DND-41 (cell line): Measurements from ENCODE around the gene WNK2.

Experiments
- ATAC-seq: fragments of 200-7000 bp; cut with Tn5 transposase; 3 replicates; pipeline ENCODE4 v1.9.1; 2021; ENCODE audit warnings: low read depth; ENCODE audit not compliant: insufficient read depth
- DNase-seq: peaks from one replicate; pipeline ENCODE4 v3.0.0-alpha.2; 2020
- H2AFZ ChIP-seq: 2 replicates; pipeline ENCODE4 v1.6.0; 2012; ENCODE audit warnings: low read depth, low read length
- H3K27ac ChIP-seq: 2 replicates; pipeline ENCODE4 v1.5.1; 2012; ENCODE audit warnings: low read length, inconsistent platforms
- H3K27me3 ChIP-seq: fragments of 200-600 bp; sonication (generic); 2 replicates; pipeline ENCODE4 v1.6.0; 2012; ENCODE audit warnings: low read length, mild to moderate bottlenecking, inconsistent platforms; ENCODE audit not compliant: insufficient read depth, poor library complexity
- H3K36me3 ChIP-seq: 2 replicates; pipeline ENCODE4 v1.5.1; 2012; ENCODE audit warnings: low read length, inconsistent platforms; ENCODE audit not compliant: insufficient read depth
- H3K4me1 ChIP-seq: 2 replicates; pipeline ENCODE4 v1.5.1; 2012; ENCODE audit warnings: mild to moderate bottlenecking, low read length; ENCODE audit not compliant: insufficient read depth
- H3K4me2 ChIP-seq: 2 replicates; pipeline ENCODE4 v1.6.0; 2012; ENCODE audit warnings: mild to moderate bottlenecking, moderate library complexity, low read length, inconsistent platforms; ENCODE audit not compliant: insufficient read depth
- H3K4me3 ChIP-seq, 2 experiments: fragments of 200-600 bp in 1 of 2; shearing (Covaris generic) in 1 of 2; 2 replicates each; pipeline ENCODE4 v1.5.1; 2012 to 2016; ENCODE audit warnings: inconsistent platforms in 2 of 2, low read length in 2 of 2, mild to moderate bottlenecking in 2 of 2, low read depth in 1 of 2, moderate library complexity in 1 of 2
- H3K79me2 ChIP-seq: 2 replicates; pipeline ENCODE4 v1.6.0; 2012; ENCODE audit warnings: low read length, inconsistent platforms; ENCODE audit not compliant: insufficient read depth
- H3K9ac ChIP-seq: 2 replicates; pipeline ENCODE4 v1.6.0; 2012; ENCODE audit warnings: low read depth, mild to moderate bottlenecking, inconsistent platforms, low read length, moderate library complexity
- H3K9me3 ChIP-seq: 2 replicates; pipeline ENCODE4 v1.5.1; 2012; ENCODE audit warnings: low read length, moderate library complexity, mild to moderate bottlenecking, inconsistent platforms; ENCODE audit not compliant: insufficient read depth, severe bottlenecking
- H4K20me1 ChIP-seq: 2 replicates; pipeline ENCODE4 v1.6.0; 2012; ENCODE audit warnings: low read length; ENCODE audit not compliant: insufficient read depth
- CTCF ChIP-seq: IDR thresholded peaks from 2 replicates; pipeline ENCODE4 v1.5.1; 2012; ENCODE audit warnings: borderline replicate concordance, low read length, moderate library complexity, mild to moderate bottlenecking; ENCODE audit not compliant: poor library complexity, severe bottlenecking; ENCODE audit errors: extremely low read depth
- EZH2 ChIP-seq: IDR thresholded peaks from 3 replicates; pipeline ENCODE4 v1.6.1; 2012; ENCODE audit warnings: borderline replicate concordance, low read depth, mild to moderate bottlenecking, moderate library complexity, low read length, inconsistent platforms; ENCODE audit not compliant: severe bottlenecking

Gene WNK2

DNA sequence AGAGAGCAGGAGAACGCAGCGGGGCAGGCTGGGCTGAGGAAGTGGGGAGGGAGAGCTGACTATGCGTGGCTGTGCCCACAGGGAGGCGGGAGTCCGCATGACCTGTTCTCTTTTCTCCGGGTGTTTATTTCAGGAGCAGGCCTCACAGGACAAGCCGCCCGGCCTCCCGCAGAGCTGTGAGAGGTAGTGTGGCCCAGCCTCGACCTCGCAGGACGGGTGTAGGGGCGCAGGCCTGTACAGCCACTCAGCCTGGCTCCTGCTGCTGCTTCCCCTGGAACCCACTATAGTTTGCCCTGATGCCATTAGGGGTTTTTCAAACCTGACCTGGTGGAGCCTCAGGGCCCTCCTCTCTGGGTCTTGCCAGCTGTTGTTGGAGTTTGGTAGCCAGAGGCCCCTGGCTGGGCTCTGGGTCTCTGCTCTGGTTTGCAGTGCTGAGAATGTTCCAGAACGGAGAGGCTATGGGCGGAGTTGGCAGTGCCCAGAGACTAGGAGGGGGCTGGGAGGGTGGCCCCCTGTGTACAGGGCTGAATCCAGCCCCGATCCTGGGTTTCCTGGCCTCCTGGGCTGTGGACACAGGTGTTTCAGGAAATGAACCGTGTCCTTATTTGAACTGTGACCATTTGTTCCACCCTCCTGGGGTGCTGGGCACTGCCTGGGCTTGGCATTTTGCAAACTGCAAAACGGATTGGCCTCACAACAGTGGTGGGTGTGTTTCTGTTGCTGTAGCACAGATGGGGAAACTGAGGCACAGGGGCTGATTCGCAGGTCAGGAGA, 78.8 kb downstream of the WNK2 start:
- Histone ChIP-seq H3K27ac (0 out of 2 replicates have a peak overlapping the region, but pooled peaks have one; percentile 36), H3K4me2 (no peak overlapping the region), H3K9ac (no peak overlapping the region), H3K9me3 (no peaks in the 10 kb centered on the region), H4K20me1 (no peaks in the 10 kb centered on the region), H3K36me3 (no peaks in the 10 kb centered on the region), H3K4me1 (peaks cover 22% of the 10 kb centered on the region), H3K27me3 (no peaks in the 10 kb centered on the region), H3K4me3 (no peak overlapping the region), H2AFZ (no peak overlapping the region), H3K79me2 (no peaks in the 10 kb centered on the region)
- DNase-seq (no peak), ATAC-seq (peak; percentile 43)
- TF ChIP-seq CTCF = no peak
- no peak for TF ChIP-seq EZH2

DNA sequence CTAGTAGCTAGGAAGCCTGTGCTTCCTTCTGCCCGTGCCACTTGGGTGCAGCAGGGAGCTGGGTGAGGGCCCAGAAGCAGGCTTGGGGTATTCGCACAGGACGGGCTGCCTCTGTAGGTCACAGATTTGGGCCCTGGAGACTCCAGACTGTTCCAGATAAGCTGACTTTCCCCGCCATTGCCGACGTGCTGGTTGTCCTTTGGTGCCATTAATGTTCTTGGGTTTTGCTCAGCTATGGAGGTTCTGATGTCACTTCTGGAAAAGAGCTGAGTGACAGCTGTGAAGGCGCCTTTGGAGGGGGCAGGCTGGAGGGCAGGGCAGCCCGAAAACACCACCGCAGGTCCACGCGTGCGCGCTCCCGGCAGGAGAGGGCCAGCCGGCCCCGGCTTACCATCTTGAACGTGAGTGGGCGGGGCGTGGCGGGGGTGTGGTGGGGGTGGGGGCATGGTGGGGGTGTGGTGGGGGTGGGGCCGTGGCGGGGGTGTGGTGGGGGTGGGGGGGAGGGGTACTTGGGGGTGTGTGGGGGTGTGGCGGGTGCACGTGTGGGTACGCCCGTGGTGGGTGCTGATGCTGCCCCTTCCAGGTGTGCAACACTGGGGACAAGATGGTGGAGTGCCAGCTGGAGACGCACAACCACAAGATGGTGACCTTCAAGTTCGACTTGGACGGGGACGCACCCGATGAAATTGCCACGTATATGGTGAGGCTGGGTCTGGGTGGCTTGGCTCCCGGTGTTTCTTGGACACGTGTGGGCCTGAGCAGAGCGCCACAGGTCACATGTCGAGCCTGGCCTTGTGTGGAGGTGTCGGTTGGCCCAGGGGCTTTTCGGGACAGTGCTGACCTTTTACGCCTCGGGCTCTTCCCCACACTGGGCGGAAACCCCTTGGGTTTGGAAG, 79.6 kb downstream of the WNK2 start:
- no peak for ATAC-seq
- Histone ChIP-seq H3K4me2 (no peak overlapping the region), H3K36me3 (no peaks in the 10 kb centered on the region), H3K27ac (no peak overlapping the region), H4K20me1 (no peaks in the 10 kb centered on the region), H3K79me2 (no peaks in the 10 kb centered on the region), H3K9me3 (no peaks in the 10 kb centered on the region), H2AFZ (no peak overlapping the region), H3K27me3 (no peaks in the 10 kb centered on the region), H3K4me3 (no peak overlapping the region), H3K4me1 (peaks cover 30% of the 10 kb centered on the region), H3K9ac (no peak overlapping the region)
- no peak for DNase-seq
- no peak for TF ChIP-seq CTCF
- TF ChIP-seq EZH2 = no peak

GRCh38 chr9:93264338-93265125, 80.6 kb downstream of the WNK2 start:
- no peak for ATAC-seq
- no peak overlapping the region for H3K27ac ChIP-seq
- H3K9ac ChIP-seq = no peak overlapping the region
- no peak for DNase-seq
- H2AFZ ChIP-seq = no peak overlapping the region
- no peak overlapping the region for H3K4me3 ChIP-seq
- H3K27me3 ChIP-seq = no peaks in the 10 kb centered on the region
- peaks cover 39% of the 10 kb centered on the region for H3K4me1 ChIP-seq
- H3K36me3 ChIP-seq = no peaks in the 10 kb centered on the region
- TF ChIP-seq EZH2 = no peak
- no peak for TF ChIP-seq CTCF
- H4K20me1 ChIP-seq = no peaks in the 10 kb centered on the region
- H3K9me3 ChIP-seq = no peaks in the 10 kb centered on the region
- no peak overlapping the region for H3K4me2 ChIP-seq
- H3K79me2 ChIP-seq = no peaks in the 10 kb centered on the region
